ENCODE data around the gene SAE1. TPM values are rescaled to one million over a fixed set of nuclear protein-coding genes. Genes with fewer than 3 reads are reported as not detected.

Gene SAE1
- total and polyA plus RNA-seq, 12 donors: 19.0 to 77.6 (median 49.7) TPM

DNA sequence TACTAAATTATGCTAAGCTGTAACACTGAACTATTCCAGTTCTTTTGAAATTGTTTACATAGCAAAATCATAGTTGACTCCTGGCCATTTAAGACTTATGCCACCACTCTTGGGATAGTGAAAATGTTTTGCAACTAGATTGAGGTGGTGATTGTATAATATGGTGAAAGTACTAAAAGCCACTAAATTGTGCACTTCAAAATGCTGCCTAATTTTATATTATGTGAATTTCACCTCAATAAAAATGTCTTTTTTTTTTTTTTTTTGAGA lies 5.0 kb upstream of the SAE1 start:
- H3K4me1 ChIP-seq (replicated peaks in 1 of 2): peaks cover 0 to 2% of the 10 kb centered on the region in 2 donors
- H3K9me3 ChIP-seq (replicated peaks in 1 of 3): no peaks in the 10 kb centered on the region
- no peak for DNase-seq
- intact Hi-C loops (cut with DNase I): loop anchor here (5.0 to 10.0 kb wide), 3 partner anchors 43 to 91 kb away; no protein-coding TSS in a partner anchor
- TF ChIP-seq POLR2A (IDR thresholded peaks at IDR 0.05): no peak
- TF ChIP-seq, protein P1, sequence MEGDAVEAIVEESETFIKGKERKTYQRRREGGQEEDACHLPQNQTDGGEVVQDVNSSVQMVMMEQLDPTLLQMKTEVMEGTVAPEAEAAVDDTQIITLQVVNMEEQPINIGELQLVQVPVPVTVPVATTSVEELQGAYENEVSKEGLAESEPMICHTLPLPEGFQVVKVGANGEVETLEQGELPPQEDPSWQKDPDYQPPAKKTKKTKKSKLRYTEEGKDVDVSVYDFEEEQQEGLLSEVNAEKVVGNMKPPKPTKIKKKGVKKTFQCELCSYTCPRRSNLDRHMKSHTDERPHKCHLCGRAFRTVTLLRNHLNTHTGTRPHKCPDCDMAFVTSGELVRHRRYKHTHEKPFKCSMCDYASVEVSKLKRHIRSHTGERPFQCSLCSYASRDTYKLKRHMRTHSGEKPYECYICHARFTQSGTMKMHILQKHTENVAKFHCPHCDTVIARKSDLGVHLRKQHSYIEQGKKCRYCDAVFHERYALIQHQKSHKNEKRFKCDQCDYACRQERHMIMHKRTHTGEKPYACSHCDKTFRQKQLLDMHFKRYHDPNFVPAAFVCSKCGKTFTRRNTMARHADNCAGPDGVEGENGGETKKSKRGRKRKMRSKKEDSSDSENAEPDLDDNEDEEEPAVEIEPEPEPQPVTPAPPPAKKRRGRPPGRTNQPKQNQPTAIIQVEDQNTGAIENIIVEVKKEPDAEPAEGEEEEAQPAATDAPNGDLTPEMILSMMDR (IDR thresholded peaks at IDR 0.05): no peak
- no peak overlapping the region for H3K4me3 ChIP-seq
- H3K27me3 ChIP-seq: no peaks in the 10 kb centered on the region
- H3K36me3 ChIP-seq (replicated peaks in 1 of 2): no peaks in the 10 kb centered on the region
- no peak overlapping the region for H3K27ac ChIP-seq

DNA sequence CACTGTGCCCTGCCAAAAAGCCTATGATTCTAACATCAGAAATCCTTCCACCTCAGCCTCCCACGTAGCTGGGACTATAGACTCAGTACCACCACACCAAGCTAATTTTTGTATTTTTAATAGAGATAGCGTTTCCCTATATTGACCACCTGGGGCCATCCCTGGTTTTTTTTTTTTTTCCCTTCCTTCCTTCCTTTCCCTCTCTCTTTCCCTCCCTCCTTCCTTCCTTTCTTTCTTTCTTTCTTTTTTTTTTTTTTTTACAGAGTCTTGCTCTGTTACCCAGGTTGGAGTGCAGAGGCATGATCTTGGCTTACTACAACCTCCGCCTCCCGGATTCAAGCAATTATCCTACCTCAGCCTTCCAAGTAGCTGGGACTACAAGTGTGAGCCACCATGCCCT lies 1.1 kb upstream of the SAE1 start:
- Histone ChIP-seq H3K27me3 (no peaks in the 10 kb centered on the region), H3K36me3 (replicated peaks in 1 of 2) (no peaks in the 10 kb centered on the region), H3K9me3 (replicated peaks in 1 of 3) (no peaks in the 10 kb centered on the region), H3K27ac (no peak overlapping the region), H3K4me3 (no peak overlapping the region), H3K4me1 (replicated peaks in 1 of 2) (peaks cover 0 to 19% of the 10 kb centered on the region in 2 donors)
- intact Hi-C loops (cut with DNase I): loop anchor here (5.0 to 10.0 kb wide), 3 partner anchors 47 to 95 kb away; no protein-coding TSS in a partner anchor
- TF ChIP-seq, protein P1 (IDR thresholded peaks at IDR 0.05): no peak
- no peak for TF ChIP-seq POLR2A (IDR thresholded peaks at IDR 0.05)
- DNase-seq: no peak
- WGBS, 4 donors: 92 to 94% (median 93%) methylated on average over 4 of the region's 4 CpGs

DNA sequence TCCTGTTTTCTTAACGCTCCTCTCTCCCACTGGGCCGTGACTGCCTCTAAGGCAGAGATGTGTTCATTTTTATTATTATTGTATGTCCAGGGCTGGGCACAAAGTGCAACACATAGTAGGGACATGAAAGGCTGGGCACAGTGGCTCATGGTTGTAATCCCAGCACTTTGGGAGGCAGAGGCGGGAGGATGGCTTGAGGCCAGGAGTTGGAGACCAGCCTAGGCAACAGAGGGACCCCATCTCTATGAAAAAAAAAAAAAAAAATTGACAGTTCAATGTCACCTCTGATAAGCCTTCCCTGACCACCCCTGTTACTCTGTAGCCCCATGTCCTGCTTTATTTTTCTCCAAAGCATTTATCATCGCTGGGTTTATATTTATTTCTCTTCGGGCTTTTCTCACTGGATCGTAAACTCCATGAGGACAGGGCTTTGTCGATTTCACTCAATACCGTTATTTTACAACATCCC lies 481 bp upstream of the SAE1 start:
- Histone ChIP-seq H3K27ac (peak overlapping the region in 3 of 5 donors; percentile 65 to 86 (median 84)), H3K4me1 (replicated peaks in 1 of 2) (peaks cover 0 to 25% of the 10 kb centered on the region in 2 donors), H3K27me3 (no peaks in the 10 kb centered on the region), H3K4me3 (peak overlapping the region in 1 of 4 donors; percentile 73), H3K9me3 (replicated peaks in 1 of 3) (no peaks in the 10 kb centered on the region), H3K36me3 (replicated peaks in 1 of 2) (no peaks in the 10 kb centered on the region)
- no peak for TF ChIP-seq POLR2A (IDR thresholded peaks at IDR 0.05)
- TF ChIP-seq, protein P1 (IDR thresholded peaks at IDR 0.05): no peak
- DNase-seq: no peak
- intact Hi-C loops (cut with DNase I): no loop called here
- 69 to 71% (median 70%) methylated on average over 8 of the region's 8 CpGs for WGBS, 4 donors

DNA sequence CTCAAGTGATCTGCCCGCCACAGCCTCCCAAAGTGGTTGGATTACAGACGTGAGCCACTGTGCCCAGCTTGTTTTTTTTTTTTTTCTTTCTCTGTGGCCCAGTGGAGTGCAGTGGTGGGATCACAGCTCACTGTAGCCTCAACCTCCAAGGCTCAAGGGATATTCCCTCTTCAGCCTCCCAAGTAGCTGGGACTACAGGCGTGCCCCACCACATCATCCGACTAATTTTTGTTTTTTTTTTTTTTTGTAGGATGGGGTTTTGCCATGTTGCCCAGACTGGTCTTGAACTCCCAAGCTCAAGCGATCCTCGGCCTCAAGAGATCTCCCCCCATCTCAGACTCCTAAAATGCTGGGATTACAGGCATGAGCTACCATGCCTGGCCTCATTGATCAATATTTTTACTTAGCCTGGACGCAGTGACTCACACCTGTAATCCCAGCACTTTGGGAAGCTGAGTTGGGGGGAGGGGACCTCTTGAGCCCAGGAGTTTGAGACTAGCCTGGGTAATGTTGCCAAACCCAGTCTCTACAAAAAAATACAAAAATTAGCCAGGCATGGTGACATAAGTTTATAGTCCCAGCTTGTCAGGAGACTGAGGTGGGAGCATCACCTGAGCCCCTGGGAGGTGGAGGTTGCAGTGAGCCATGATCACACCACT lies 1.7 kb downstream of the SAE1 start:
- WGBS, 4 donors: 87 to 96% (median 91%) methylated on average over 7 of the region's 7 CpGs
- Histone ChIP-seq H3K4me3 (no peak overlapping the region), H3K36me3 (replicated peaks in 1 of 2) (no peaks in the 10 kb centered on the region)

More for the DNA sequence above, 1.7 kb downstream of the SAE1 start:
- no peak overlapping the region for H3K27ac ChIP-seq
- no peak for DNase-seq
- intact Hi-C loops (cut with DNase I): no loop called here
- H3K27me3 ChIP-seq: no peaks in the 10 kb centered on the region
- TF ChIP-seq POLR2A (IDR thresholded peaks at IDR 0.05): no peak
- TF ChIP-seq, protein P1 (IDR thresholded peaks at IDR 0.05): no peak
- H3K4me1 ChIP-seq (replicated peaks in 1 of 2): peaks cover 0 to 30% of the 10 kb centered on the region in 2 donors
- H3K9me3 ChIP-seq (replicated peaks in 1 of 3): no peaks in the 10 kb centered on the region
